GM23338 (cell line): ENCODE measurements around the gene KRT3.

Experiments
- EZH2 ChIP-seq: fragments of 200-600 bp; sonication (generic); IDR thresholded peaks from one replicate; pipeline ENCODE4 v1.8.0; 2017; ENCODE audit warnings: antibody characterized with exemption, mild to moderate bottlenecking, low read depth; ENCODE audit not compliant: unreplicated experiment
- TF ChIP-seq, protein P1 (sequence below), 2 experiments: fragments of 200-600 bp in 1 of 2; sonication (generic) in 1 of 2; conservative IDR thresholded peaks; 2 replicates each; pipeline versions ENCODE4 v1.5.1 to v1.6.1; 2016 to 2017; ENCODE audit warnings: antibody characterized with exemption in 2 of 2, low read depth in 2 of 2, mild to moderate bottlenecking in 2 of 2, moderate library complexity in 1 of 2
- TF ChIP-seq, protein P2 (sequence below): IDR thresholded peaks from one replicate; pipeline ENCODE4 v1.6.1; 2018; ENCODE audit warnings: antibody characterized with exemption; ENCODE audit not compliant: unreplicated experiment

DNA sequence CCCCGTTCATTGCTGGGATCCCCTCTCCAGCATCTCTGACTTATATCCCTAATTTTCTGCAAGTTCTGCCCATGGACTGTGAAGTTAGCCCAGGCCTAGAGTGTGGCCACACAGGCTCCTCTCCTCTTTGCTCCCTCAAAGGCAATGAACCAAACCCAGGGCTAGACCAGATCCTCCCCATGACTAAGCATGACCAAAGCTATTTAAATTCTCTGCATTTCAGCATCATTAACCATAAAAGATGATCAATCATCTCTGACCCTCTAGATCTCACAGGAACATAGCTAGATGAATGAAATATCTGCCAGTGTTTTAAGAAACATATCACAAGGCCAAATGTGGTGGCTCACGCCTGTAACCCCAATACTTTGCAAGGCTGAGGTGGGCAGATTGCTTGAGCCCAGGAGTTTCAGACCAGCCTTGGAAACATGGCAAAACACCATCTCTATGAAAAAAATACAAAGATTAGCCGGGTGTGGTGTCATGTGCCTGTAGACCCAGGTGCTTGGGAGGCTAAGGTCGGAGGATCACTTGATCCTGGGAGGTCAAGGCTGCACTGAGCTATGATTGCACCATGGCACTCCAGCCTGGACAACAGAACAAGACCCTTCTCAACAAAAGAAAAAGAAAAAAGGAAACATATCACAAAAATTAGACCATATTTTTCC is 2.2 kb upstream of the KRT3 start:
- no peak for TF ChIP-seq EZH2
- TF ChIP-seq, protein P1, sequence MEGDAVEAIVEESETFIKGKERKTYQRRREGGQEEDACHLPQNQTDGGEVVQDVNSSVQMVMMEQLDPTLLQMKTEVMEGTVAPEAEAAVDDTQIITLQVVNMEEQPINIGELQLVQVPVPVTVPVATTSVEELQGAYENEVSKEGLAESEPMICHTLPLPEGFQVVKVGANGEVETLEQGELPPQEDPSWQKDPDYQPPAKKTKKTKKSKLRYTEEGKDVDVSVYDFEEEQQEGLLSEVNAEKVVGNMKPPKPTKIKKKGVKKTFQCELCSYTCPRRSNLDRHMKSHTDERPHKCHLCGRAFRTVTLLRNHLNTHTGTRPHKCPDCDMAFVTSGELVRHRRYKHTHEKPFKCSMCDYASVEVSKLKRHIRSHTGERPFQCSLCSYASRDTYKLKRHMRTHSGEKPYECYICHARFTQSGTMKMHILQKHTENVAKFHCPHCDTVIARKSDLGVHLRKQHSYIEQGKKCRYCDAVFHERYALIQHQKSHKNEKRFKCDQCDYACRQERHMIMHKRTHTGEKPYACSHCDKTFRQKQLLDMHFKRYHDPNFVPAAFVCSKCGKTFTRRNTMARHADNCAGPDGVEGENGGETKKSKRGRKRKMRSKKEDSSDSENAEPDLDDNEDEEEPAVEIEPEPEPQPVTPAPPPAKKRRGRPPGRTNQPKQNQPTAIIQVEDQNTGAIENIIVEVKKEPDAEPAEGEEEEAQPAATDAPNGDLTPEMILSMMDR (conservative IDR thresholded peaks at IDR 0.05; ENCODE audit: low read depth in 2 of 2): no peak
- TF ChIP-seq, protein P2, sequence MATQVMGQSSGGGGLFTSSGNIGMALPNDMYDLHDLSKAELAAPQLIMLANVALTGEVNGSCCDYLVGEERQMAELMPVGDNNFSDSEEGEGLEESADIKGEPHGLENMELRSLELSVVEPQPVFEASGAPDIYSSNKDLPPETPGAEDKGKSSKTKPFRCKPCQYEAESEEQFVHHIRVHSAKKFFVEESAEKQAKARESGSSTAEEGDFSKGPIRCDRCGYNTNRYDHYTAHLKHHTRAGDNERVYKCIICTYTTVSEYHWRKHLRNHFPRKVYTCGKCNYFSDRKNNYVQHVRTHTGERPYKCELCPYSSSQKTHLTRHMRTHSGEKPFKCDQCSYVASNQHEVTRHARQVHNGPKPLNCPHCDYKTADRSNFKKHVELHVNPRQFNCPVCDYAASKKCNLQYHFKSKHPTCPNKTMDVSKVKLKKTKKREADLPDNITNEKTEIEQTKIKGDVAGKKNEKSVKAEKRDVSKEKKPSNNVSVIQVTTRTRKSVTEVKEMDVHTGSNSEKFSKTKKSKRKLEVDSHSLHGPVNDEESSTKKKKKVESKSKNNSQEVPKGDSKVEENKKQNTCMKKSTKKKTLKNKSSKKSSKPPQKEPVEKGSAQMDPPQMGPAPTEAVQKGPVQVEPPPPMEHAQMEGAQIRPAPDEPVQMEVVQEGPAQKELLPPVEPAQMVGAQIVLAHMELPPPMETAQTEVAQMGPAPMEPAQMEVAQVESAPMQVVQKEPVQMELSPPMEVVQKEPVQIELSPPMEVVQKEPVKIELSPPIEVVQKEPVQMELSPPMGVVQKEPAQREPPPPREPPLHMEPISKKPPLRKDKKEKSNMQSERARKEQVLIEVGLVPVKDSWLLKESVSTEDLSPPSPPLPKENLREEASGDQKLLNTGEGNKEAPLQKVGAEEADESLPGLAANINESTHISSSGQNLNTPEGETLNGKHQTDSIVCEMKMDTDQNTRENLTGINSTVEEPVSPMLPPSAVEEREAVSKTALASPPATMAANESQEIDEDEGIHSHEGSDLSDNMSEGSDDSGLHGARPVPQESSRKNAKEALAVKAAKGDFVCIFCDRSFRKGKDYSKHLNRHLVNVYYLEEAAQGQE: no peak
